GM13977 (cell line): Measurements from ENCODE around the gene NUDT15.

ENCODE experiments used
- DNase-seq: peaks from one replicate; pipeline ENCODE4 v3.0.0; 2012; ENCODE audit warnings: low spot score
- CTCF ChIP-seq: IDR thresholded peaks from 2 replicates; pipeline ENCODE4 v1.5.1; 2012; ENCODE audit warnings: mild to moderate bottlenecking, control low read depth; ENCODE audit not compliant: insufficient read depth; ENCODE audit errors: extremely low read depth, missing control alignments
- in situ Hi-C: fragments of 300-500 bp; cut with MboI; formaldehyde crosslinking; loops from one replicate; pipeline ENCODE4 v1.12.0; 2022; ENCODE audit warnings: low sequenced_read_pairs, low pct_unique_long_range_greater_than_20kb, mixed read lengths, inconsistent platforms; ENCODE audit not compliant: unreplicated experiment

The NUDT15 gene

DNA sequence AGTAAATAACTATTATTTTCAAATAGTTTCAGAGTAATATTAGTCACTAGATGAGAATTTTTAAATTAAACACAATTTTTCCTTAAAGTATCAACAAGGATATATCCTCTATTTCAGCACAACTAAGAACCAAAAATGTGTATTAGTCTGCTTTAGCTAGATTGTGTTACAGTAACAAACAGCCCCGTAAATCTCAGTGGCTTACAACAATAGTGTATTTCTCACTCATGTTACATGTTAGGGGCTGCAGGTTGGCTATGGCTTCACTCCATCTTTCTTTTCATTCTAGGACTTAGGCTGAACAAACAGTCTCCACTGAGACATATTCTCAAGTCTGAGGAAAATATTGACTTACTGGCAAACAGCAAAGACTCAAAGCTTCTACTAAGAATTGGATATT is 24.9 kb upstream of the NUDT15 start:
- no peak for DNase-seq
- no peak for TF ChIP-seq CTCF
- in situ Hi-C loops, result no loop called here

- no peak for TF ChIP-seq CTCF
- no peak for DNase-seq
- in situ Hi-C loops, result no loop called here
Measured at GRCh38 chr13:48014359-48014758, 23.2 kb upstream of the NUDT15 start.

DNA sequence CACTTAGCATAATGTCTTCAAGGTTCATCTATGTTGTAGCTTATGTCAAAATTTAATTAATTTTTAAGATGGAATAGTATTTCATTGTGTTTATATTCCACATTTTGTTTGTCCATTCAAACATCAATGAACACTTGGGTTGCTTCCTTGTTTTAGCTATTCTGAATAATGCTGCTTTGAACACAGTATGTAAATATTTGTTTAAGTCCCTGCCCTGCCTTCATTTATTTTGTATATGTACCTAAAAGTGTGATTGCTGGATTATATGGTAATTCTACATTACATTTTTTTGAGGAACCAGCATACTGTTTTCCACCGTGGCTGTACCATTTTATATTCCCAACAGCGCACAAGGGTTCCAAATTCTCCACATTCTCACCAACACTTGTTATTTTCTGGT is 18.9 kb upstream of the NUDT15 start:
- no peak for DNase-seq
- no peak for TF ChIP-seq CTCF
- in situ Hi-C loops, result no loop called here

- in situ Hi-C loops, result no loop called here
- TF ChIP-seq CTCF, result no peak
- DNase-seq, result no peak
Measured at GRCh38 chr13:48019796-48020195, 17.7 kb upstream of the NUDT15 start.

DNA sequence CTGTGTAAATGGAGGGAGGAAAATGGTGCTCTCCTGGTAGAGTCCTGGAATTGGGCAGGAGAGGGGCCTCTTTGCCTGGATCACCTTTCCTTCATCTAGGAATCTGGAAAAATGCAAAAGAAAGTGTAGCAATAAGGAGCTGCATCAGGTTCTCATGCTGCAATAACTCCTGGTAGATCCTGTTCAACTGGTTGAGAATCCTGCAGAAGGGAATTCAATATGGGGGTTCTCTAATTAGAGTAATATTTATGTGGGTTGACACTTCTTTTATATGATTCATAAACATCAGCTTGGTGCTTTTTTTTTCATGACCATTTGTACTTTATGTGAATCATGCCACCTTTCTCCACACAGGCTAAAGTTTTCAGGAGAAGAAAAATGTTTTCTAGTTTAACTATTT is 9.5 kb upstream of the NUDT15 start:
- TF ChIP-seq CTCF, result no peak
- in situ Hi-C loops, result no loop called here
- DNase-seq, result no peak

- in situ Hi-C loops, result no loop called here
- DNase-seq, result no peak
- TF ChIP-seq CTCF, result no peak
Measured at GRCh38 chr13:48029859-48030258, 7.7 kb upstream of the NUDT15 start.

- TF ChIP-seq CTCF, result no peak
- in situ Hi-C loops, result no loop called here
- DNase-seq, result peak; percentile 40
Measured at GRCh38 chr13:48038761-48039160, 1.2 kb downstream of the NUDT15 start.
